KMS-11 (cell line): Measurements from ENCODE around the gene SPPL2B.

ENCODE experiments used
- H2AFZ ChIP-seq: fragments of 200-600 bp; sonication (generic); 2 replicates; pipeline ENCODE4 v1.6.1; 2016; ENCODE audit warnings: antibody characterized with exemption, mixed run types, low read depth
- H3K27ac ChIP-seq: fragments of 200-600 bp; sonication (generic); 2 replicates; pipeline ENCODE4 v1.6.1; 2016; ENCODE audit warnings: mild to moderate bottlenecking, mixed run types
- H3K27me3 ChIP-seq: fragments of 200-600 bp; sonication (generic); 2 replicates; pipeline ENCODE4 v1.6.1; 2017; ENCODE audit warnings: mild to moderate bottlenecking, low read depth, mixed run types, moderate library complexity; ENCODE audit not compliant: insufficient read depth
- H3K36me3 ChIP-seq: fragments of 200-600 bp; sonication (generic); 2 replicates; pipeline ENCODE4 v1.6.1; 2017; ENCODE audit warnings: mild to moderate bottlenecking, mixed run types; ENCODE audit not compliant: insufficient read depth
- H3K4me1 ChIP-seq: fragments of 200-600 bp; sonication (generic); 2 replicates; pipeline ENCODE4 v1.6.1; 2016; ENCODE audit warnings: mild to moderate bottlenecking, low read depth, mixed run types; ENCODE audit not compliant: poor library complexity, severe bottlenecking
- H3K4me2 ChIP-seq: fragments of 200-600 bp; sonication (generic); 2 replicates; pipeline ENCODE4 v1.7.0; 2016; ENCODE audit warnings: mild to moderate bottlenecking, mixed run types
- H3K4me3 ChIP-seq: fragments of 200-600 bp; sonication (generic); IDR thresholded peaks from 2 replicates; pipeline ENCODE4 v1.6.1; 2017; ENCODE audit warnings: low read depth, low read length, mixed read lengths; ENCODE audit not compliant: insufficient read depth
- H3K79me2 ChIP-seq: fragments of 200-600 bp; sonication (generic); 2 replicates; pipeline ENCODE4 v1.6.1; 2016; ENCODE audit warnings: low read depth, mixed run types; ENCODE audit not compliant: insufficient read depth
- H3K9ac ChIP-seq: fragments of 200-600 bp; sonication (generic); 2 replicates; pipeline ENCODE4 v1.6.1; 2016; ENCODE audit warnings: mild to moderate bottlenecking, mixed run types
- H4K20me1 ChIP-seq: fragments of 200-600 bp; sonication (generic); 2 replicates; pipeline ENCODE4 v1.6.1; 2016; ENCODE audit warnings: mild to moderate bottlenecking, mixed run types; ENCODE audit not compliant: insufficient read depth
- TF ChIP-seq, protein P1 (sequence below): fragments of 200-600 bp; sonication (generic); conservative IDR thresholded peaks from 2 replicates; pipeline ENCODE4 v1.6.1; 2017; ENCODE audit warnings: low read depth, mild to moderate bottlenecking, antibody characterized with exemption, low read length, moderate library complexity, mixed read lengths

Gene SPPL2B

DNA sequence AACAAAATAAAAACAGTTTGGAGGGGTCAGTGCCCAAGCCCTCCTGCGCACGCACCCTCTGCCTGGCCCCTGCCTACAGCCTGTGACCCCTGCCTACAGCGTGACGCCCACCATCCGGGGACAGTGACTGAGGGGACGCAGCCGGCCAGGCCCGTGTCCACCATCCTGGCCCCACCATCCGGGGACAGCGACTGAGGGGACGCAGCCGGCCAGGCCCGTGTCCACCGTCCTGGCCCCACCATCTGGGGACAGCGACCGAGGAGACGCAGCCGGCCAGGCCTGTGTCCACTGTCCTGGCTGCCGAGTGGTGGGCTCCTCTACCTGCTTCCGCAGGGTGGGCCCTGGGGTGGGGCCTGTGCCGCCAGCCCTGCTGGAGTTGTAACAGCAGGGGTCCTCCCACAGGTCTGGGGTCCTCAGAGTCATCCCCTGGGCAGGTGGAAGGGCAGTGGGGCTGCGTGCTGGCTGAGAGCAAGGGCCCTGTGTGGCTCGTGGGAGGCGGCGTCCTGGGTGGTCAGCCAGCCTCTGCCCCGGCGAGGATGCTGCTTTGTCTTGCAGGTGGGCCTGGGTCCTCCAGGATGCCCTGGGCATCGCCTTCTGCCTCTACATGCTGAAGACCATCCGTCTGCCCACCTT lies 14.3 kb downstream of the SPPL2B start:
- no peaks in the 10 kb centered on the region for H3K36me3 ChIP-seq
- H3K9ac ChIP-seq = no peak overlapping the region
- H2AFZ ChIP-seq = no peak overlapping the region
- H3K79me2 ChIP-seq = no peaks in the 10 kb centered on the region
- H3K4me2 ChIP-seq = no peak overlapping the region
- TF ChIP-seq, protein P1, sequence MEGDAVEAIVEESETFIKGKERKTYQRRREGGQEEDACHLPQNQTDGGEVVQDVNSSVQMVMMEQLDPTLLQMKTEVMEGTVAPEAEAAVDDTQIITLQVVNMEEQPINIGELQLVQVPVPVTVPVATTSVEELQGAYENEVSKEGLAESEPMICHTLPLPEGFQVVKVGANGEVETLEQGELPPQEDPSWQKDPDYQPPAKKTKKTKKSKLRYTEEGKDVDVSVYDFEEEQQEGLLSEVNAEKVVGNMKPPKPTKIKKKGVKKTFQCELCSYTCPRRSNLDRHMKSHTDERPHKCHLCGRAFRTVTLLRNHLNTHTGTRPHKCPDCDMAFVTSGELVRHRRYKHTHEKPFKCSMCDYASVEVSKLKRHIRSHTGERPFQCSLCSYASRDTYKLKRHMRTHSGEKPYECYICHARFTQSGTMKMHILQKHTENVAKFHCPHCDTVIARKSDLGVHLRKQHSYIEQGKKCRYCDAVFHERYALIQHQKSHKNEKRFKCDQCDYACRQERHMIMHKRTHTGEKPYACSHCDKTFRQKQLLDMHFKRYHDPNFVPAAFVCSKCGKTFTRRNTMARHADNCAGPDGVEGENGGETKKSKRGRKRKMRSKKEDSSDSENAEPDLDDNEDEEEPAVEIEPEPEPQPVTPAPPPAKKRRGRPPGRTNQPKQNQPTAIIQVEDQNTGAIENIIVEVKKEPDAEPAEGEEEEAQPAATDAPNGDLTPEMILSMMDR = no peak
- no peaks in the 10 kb centered on the region for H4K20me1 ChIP-seq
- no peak overlapping the region for H3K4me3 ChIP-seq
- H3K4me1 ChIP-seq = no peaks in the 10 kb centered on the region
- H3K27me3 ChIP-seq = no peaks in the 10 kb centered on the region
- no peak overlapping the region for H3K27ac ChIP-seq

- Histone ChIP-seq H3K4me2 (no peak overlapping the region), H3K27ac (no peak overlapping the region), H3K4me1 (no peaks in the 10 kb centered on the region), H3K9ac (no peak overlapping the region), H3K36me3 (no peaks in the 10 kb centered on the region), H3K4me3 (no peak overlapping the region), H2AFZ (no peak overlapping the region), H3K79me2 (no peaks in the 10 kb centered on the region), H4K20me1 (no peaks in the 10 kb centered on the region), H3K27me3 (no peaks in the 10 kb centered on the region)
- TF ChIP-seq, protein P1 = no peak
Measured at GRCh38 chr19:2343289-2343982, 15.0 kb downstream of the SPPL2B start.

DNA sequence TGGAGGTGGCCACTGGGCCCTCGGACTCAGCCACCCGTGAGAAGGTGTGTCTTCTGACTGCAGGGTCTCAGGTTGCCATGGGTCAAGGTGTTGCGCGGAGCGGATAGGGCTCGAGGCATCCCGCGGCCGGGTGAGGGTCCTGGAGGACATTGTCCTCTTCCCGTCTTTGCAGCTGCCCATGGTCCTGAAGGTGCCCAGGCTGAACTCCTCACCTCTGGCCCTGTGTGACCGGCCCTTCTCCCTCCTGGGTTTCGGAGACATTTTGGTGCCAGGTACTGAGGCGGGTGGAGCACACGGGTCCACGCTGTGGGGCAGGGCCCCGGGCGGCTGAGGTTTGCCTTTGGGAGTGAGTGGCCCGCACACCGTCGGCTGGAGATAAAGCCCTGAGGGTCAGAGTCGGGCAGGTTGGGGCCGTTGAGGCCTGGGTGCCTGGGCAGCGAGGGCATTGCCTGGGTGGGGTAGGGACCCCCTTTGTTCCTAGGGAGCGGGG lies 15.9 kb downstream of the SPPL2B start:
- TF ChIP-seq, protein P1 = no peak
- H3K27ac ChIP-seq = no peak overlapping the region
- H3K4me1 ChIP-seq = no peaks in the 10 kb centered on the region
- no peak overlapping the region for H3K4me3 ChIP-seq
- no peak overlapping the region for H3K4me2 ChIP-seq
- H3K9ac ChIP-seq = no peak overlapping the region
- no peaks in the 10 kb centered on the region for H3K79me2 ChIP-seq
- H3K27me3 ChIP-seq = no peaks in the 10 kb centered on the region
- no peaks in the 10 kb centered on the region for H4K20me1 ChIP-seq
- no peak overlapping the region for H2AFZ ChIP-seq
- H3K36me3 ChIP-seq = no peaks in the 10 kb centered on the region

- H3K9ac ChIP-seq = no peak overlapping the region
- H3K4me3 ChIP-seq = no peak overlapping the region
- no peaks in the 10 kb centered on the region for H3K79me2 ChIP-seq
- H3K4me1 ChIP-seq = no peaks in the 10 kb centered on the region
- TF ChIP-seq, protein P1 = no peak
- H3K27ac ChIP-seq = no peak overlapping the region
- H3K4me2 ChIP-seq = no peak overlapping the region
- H3K27me3 ChIP-seq = no peaks in the 10 kb centered on the region
- no peak overlapping the region for H2AFZ ChIP-seq
- H3K36me3 ChIP-seq = no peaks in the 10 kb centered on the region
- H4K20me1 ChIP-seq = no peaks in the 10 kb centered on the region
Measured at GRCh38 chr19:2345076-2345475, 16.6 kb downstream of the SPPL2B start.
